Stimulated activated CD4-positive, alpha-beta T cell treated with anti-CD3 and anti-CD28 coated beads, TNF-alpha, amount 100 ng/mL, for 24 hours (primary cell): ENCODE data around the gene FARSB.
"Not testable (repeated sequence)": the region's sequence is repeated elsewhere in the genome, so short reads cannot be mapped to it uniquely, and the experiment has no call there.

Source experiments
- DNase-seq, 3 experiments: peaks; one replicate each; pipeline ENCODE4 v3.0.0-alpha.2; 2020; ENCODE audit warnings: low read depth in 3 of 3

Gene FARSB

GRCh38 chr2:222608081-222608480 lies 47.8 kb downstream of the FARSB start:
- no peak for DNase-seq

- no peak for DNase-seq
Measured at GRCh38 chr2:222606306-222606705, 49.6 kb downstream of the FARSB start.

- DNase-seq, result no peak
Measured at GRCh38 chr2:222604749-222605515, 51.0 kb downstream of the FARSB start.

- no peak for DNase-seq
Measured at GRCh38 chr2:222603501-222603900, 52.4 kb downstream of the FARSB start.

GRCh38 chr2:222598611-222599010 lies 57.3 kb downstream of the FARSB start:
- DNase-seq, result no peak

DNA sequence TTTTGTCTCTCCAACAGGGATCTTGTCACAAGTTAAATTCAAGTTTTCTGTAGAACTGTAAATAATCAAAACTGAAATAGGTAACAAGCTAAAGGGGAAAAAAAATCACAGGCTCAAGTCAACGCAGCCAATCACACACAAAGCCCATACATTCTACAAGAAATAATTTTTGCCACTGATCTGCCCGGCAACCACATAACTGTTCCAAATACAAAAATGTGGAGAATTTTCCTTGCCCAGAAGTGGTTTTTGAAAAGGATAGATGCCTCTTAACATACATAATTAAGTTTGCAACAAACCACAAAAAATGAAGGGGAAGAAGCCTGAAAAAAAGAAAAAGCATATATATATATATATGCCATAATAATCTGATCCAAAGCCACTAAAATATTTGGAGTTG lies 60.3 kb downstream of the FARSB start:
- DNase-seq, result no peak

DNA sequence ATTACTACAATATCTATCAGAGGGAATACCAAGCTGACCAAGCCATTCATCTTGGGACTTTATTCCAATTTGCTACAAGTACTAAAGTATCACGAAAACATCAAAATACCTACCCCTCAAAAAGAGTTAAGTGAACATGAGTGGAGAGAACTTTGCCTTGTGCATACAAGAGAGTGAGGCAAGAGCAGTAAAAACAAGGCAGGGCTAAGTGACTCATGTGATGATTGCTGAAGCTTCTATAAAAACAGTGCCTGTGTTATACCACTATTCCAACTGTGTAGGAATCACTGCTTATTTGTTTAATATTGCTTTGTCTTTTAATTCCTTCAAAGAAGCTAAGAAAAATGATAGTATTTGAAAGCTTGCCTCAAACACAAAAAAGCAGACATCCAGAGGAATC lies 61.2 kb downstream of the FARSB start:
- DNase-seq, result no peak

GRCh38 chr2:222592176-222592575 lies 63.7 kb downstream of the FARSB start:
- DNase-seq, result no peak

GRCh38 chr2:222591661-222592060 lies 64.2 kb downstream of the FARSB start:
- DNase-seq, result no peak

GRCh38 chr2:222584589-222584988 lies 71.3 kb downstream of the FARSB start:
- DNase-seq, result not testable (repeated sequence)

GRCh38 chr2:222582928-222583327 lies 73.0 kb downstream of the FARSB start:
- DNase-seq, result no peak

DNA sequence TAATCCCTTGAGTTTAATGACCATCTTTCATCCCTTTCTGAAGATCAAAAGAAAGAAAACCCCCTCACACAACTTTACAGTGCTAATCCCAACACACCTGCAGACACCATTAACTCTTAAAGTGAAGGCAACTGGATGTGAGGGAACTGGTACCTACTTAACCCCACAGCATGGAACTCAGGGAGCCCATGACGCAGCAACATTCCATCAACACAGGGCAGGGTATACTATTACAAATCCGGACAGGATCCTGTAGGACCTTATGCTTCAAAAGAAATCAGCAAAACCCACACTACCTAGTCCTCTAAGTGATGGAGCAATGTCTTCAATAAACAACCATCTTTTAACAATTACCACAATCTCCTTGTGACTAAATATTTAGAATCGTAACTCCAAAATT lies 78.6 kb downstream of the FARSB start:
- DNase-seq, result no peak

DNA sequence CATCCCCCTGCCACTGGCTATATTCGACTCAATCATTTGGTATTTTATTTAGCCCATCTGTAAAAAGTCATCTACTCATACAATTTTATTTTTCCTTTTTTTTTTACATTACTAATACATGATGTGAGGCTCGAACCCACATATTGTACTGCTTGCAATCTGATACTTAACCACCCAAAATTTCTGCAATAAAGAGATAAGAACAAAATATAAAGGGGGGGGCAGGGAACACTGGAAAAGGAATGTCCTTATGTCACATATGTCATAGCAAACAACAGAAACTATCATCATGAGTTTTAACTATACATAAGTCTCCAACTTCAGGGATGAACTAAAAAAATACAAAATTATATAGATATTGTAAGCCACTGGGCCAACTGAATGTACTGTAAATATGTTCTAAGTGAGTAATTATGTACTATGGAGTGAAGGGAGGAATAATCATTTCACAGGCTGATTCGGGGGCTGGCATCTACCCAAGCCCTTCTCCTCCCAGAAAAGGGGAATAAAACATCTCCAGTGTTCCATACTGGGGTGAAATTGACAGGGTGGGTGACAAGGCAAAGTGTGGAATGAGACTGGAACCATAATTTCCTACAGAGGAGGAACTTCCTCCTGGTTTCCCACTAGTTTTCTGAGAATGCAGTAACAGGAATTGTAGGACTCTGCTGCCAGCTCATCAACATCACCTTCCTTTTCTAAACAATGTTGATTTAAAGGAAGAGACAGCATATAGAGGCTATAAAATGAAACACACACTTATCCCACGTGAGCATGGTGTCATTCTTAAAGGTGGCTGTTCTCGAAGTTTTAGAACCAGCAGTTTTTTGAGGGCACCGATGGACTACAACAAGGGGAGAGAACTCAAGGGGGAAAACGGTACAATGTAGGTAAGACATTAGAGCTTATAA lies 79.5 kb downstream of the FARSB start:
- no peak for DNase-seq

DNA sequence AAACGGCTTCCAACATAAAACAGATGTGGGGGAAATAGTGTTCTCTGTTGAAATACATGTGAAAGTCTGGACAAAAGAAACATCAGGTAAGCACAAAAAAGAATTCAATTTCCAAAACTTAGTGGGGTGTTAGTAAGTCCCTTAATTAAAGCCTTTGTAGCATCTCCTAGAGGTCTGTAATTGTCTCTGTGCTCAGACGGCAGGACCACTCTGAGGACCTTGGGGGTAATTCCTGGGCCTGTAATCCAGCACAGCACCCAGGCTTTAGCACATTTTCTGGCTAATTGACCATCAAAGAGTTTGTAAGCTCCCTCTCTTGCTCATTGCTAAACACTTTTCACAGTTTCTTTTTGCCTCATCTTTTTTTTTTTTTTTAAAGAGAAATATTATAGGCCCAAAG lies 80.3 kb downstream of the FARSB start:
- no peak for DNase-seq

- DNase-seq, result no peak
Measured at GRCh38 chr2:222572751-222573174, 83.1 kb downstream of the FARSB start.

DNA sequence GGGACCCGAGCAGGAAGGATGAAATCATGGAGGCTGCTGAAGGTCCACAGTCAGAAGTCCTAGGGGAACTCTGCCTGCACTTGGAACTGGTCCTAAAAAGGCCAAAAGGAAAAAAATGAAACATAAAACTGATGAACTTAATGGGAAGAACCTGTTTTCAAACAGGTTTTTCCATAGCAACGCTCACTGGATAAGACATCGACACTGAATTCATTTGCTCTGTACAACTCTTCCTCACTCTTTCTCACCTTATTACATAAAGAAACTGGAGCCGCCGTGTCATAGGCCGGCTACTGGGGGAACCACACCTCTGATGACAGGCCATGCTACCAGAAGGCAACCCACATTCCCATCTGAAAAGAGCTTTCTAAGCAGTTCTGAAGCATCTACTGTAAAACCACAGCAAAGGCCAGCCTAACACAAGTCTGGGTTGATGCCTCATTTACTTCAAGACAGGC lies 83.6 kb downstream of the FARSB start:
- DNase-seq, result no peak

- no peak for DNase-seq
Measured at GRCh38 chr2:222569826-222570225, 86.1 kb downstream of the FARSB start.

DNA sequence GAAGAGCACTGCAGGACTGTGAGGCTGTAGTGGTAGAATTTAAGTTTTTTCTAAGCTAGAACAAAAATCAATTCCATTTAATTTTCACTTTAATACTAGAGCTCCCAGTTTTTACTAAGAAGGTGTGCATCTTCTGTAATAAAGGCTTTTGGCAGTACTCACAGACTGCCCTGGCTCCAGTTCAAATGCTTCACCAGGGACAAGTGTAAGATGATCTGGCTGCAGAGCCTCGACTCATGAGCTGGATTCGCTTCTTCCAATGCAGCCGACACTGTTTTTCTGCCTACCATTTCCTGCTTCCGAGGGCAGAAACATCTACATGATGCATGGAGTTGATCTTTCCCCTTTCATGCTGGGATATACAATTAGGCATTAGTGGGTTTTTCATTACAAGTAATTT lies 87.0 kb downstream of the FARSB start:
- DNase-seq, result no peak

DNA sequence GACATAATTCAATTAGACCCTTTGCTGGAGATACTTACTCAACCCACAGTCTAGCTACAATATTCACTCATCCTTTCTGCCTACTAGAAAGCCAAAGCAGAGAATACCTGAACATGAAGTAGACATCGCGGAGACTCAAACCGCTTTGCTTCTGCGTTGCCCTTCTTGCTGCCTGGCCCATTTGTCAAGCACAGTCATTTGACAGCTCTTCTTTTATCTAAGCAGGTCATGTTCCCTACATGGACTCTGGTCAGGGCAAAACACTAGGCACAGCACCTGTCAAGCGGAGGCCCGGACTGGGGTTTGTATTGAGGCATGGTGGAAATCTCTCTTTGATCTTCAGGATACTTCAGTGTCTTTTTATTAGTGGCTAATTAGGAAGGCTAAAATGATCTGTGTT lies 89.7 kb downstream of the FARSB start:
- DNase-seq, result no peak

DNA sequence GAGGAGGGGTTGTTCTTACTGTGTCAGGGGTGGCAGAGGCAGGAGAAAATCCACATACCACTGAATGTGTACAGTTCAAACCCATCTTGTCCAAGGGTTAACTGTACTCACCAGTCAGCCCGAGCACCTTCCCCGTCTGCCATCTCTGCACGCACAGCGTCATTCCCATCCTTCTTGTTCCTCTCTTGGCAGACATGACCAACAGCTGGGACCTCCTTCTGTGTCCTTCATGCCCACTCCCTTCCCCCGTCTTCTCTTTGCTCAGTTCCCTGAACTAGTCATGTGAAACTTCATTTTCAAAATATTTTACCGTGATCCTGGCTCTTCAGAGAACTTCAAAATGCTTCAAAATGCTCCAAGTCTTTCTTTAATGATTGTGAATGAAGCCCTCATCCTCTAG lies 92.0 kb downstream of the FARSB start:
- no peak for DNase-seq

DNA sequence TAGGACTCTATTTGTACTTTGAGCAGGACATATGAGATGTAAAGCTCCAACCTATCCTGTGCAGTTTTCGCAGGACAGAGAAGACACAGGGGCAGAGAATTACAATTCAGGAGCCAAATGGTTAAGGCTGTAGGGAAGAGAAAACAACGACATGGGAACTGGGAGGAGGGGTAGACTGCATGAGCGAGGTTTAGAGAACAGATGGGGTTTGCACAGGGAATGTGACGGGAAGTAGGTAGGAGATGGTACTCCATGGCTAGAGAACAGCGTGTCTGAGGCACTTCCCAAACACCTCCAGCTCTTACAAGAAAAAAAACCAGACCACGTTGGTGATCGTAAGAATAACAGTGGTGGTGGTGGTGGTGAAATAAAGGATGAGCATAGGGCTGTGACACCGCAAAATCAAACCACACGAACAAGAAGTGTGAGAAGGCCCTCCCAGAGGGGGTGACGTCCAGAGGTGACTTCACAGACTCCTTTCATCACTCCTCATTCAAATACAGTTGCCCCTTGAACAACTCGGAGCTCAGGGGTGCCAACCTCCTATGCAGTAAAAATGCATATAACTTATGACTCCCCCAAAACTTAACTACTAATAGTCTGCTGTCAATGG lies 92.7 kb downstream of the FARSB start:
- no peak for DNase-seq
